ENCODE results near the gene EVA1C.
"Not testable (repeated sequence)": the region's sequence is repeated elsewhere in the genome, so short reads cannot be mapped to it uniquely, and the experiment has no call there.

EVA1C gene

DNA sequence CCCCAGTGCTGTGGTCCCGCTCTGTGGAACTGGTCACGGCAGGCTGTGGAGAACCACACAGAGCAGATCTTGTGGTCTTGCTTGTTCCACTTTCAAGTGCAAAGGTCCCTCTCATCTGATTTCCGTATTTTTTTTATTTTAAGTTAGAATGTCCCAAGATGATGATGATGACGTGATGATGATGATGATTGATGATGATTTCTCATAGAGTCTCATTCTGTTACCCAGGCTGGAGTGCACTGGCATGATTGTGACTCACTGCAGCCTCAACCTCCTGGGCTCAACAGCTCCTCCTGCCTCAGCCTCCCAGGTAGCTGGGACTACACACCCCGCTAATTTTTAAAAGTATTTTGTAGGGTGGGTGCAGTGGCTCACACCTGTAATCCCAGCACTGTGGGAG lies 12.2 kb downstream of the EVA1C start:
- no peaks in the 10 kb centered on the region for H3K9me3 ChIP-seq (ENCODE audit: control insufficient read depth, insufficient read depth, low read length)
- H3K27me3 ChIP-seq (ENCODE audit: control insufficient read depth, insufficient read depth, low read length) = no peaks in the 10 kb centered on the region
- no peak overlapping the region for H3K27ac ChIP-seq (ENCODE audit: low read length)
- no peak for DNase-seq (ENCODE audit: low read depth, low spot score)
- H3K4me3 ChIP-seq (ENCODE audit: low read length) = no peak overlapping the region
- no CpG with 5 or more reads among the region's 5 CpGs for WGBS (ENCODE audit: insufficient coverage, insufficient read length)
- H3K36me3 ChIP-seq (ENCODE audit: control insufficient read depth, insufficient read depth, low read length) = no peaks in the 10 kb centered on the region
- no peaks in the 10 kb centered on the region for H3K4me1 ChIP-seq (ENCODE audit: control insufficient read depth, insufficient read depth, low read length)

DNA sequence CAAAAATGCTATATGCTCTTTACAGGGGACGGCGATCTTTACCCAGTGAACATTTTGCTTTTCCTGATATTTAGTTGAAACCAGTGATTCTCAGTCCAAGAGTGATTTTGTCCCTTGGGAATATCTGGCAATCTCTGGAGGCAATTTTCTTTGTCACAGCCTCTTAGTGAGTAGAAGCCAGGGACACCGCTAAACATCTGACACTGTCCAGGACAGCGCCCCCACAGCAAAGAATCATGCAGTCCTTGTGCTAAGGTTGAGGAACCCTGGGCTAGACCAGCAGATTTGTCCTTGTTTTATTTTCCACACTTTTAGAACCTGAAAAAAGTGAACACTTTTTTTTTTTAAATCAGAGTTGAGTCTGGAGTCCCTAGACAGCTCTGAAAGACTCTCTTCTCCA lies 13.1 kb downstream of the EVA1C start:
- Histone ChIP-seq H3K4me3 (ENCODE audit: low read length) (no peak overlapping the region), H3K27me3 (ENCODE audit: control insufficient read depth, insufficient read depth, low read length) (no peaks in the 10 kb centered on the region), H3K36me3 (ENCODE audit: control insufficient read depth, insufficient read depth, low read length) (no peaks in the 10 kb centered on the region), H3K4me1 (ENCODE audit: control insufficient read depth, insufficient read depth, low read length) (no peaks in the 10 kb centered on the region), H3K27ac (ENCODE audit: low read length) (no peak overlapping the region), H3K9me3 (ENCODE audit: control insufficient read depth, insufficient read depth, low read length) (no peaks in the 10 kb centered on the region)
- no peak for DNase-seq (ENCODE audit: low read depth, low spot score)
- no CpG with 5 or more reads among the region's 4 CpGs for WGBS (ENCODE audit: insufficient coverage, insufficient read length)

DNA sequence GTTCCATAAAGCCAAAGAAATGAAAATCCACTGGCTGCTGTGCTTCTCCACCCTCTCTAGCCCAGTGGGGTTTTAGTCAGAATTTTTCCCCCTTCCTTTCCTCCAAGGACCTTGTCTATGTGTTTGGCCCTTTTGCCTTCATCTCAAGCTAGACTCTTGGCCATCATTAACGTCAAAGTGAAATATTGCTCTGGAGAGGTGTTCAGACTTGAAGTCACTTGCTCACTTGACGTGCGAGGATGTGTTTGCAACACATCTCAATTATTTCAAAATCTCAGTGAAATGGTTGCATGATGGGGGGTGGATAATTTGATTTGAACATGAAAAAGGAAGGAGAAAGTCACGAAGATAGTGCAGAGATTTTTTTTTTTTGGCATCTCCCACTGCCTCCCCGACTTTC lies 13.6 kb downstream of the EVA1C start:
- no CpG with 5 or more reads among the region's 5 CpGs for WGBS (ENCODE audit: insufficient coverage, insufficient read length)
- H3K36me3 ChIP-seq (ENCODE audit: control insufficient read depth, insufficient read depth, low read length) = no peaks in the 10 kb centered on the region
- no peaks in the 10 kb centered on the region for H3K4me1 ChIP-seq (ENCODE audit: control insufficient read depth, insufficient read depth, low read length)
- H3K27me3 ChIP-seq (ENCODE audit: control insufficient read depth, insufficient read depth, low read length) = no peaks in the 10 kb centered on the region
- no peak for DNase-seq (ENCODE audit: low read depth, low spot score)
- no peaks in the 10 kb centered on the region for H3K9me3 ChIP-seq (ENCODE audit: control insufficient read depth, insufficient read depth, low read length)
- no peak overlapping the region for H3K4me3 ChIP-seq (ENCODE audit: low read length)
- no peak overlapping the region for H3K27ac ChIP-seq (ENCODE audit: low read length)

DNA sequence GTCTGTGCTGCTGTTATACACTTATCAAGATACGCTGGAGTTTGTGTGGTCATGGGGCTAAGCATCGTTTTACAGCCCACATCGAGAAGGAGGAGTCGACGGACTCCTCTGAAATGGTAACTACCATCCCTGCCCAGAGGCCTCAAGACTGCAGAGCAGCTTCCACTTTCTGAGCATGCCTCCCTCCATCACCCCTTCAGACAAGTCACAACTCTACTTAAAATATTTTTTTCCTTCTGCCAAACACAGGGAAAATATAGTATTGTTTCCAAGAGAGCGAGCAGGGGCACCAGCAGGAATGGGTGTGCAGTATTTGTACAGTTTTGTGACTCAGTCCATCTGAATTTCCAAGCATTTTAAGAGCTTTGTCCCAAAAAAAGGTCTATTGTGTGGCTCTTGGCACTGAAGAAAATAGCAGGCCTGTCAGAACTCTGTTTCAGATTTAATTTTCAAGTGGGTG lies 14.1 kb downstream of the EVA1C start:
- H3K36me3 ChIP-seq (ENCODE audit: control insufficient read depth, insufficient read depth, low read length) = no peaks in the 10 kb centered on the region
- H3K27ac ChIP-seq (ENCODE audit: low read length) = no peak overlapping the region
- DNase-seq (ENCODE audit: low read depth, low spot score) = no peak
- no peaks in the 10 kb centered on the region for H3K27me3 ChIP-seq (ENCODE audit: control insufficient read depth, insufficient read depth, low read length)
- no CpG with 5 or more reads among the region's 6 CpGs for WGBS (ENCODE audit: insufficient coverage, insufficient read length)
- no peaks in the 10 kb centered on the region for H3K9me3 ChIP-seq (ENCODE audit: control insufficient read depth, insufficient read depth, low read length)
- H3K4me1 ChIP-seq (ENCODE audit: control insufficient read depth, insufficient read depth, low read length) = no peaks in the 10 kb centered on the region
- no peak overlapping the region for H3K4me3 ChIP-seq (ENCODE audit: low read length)

DNA sequence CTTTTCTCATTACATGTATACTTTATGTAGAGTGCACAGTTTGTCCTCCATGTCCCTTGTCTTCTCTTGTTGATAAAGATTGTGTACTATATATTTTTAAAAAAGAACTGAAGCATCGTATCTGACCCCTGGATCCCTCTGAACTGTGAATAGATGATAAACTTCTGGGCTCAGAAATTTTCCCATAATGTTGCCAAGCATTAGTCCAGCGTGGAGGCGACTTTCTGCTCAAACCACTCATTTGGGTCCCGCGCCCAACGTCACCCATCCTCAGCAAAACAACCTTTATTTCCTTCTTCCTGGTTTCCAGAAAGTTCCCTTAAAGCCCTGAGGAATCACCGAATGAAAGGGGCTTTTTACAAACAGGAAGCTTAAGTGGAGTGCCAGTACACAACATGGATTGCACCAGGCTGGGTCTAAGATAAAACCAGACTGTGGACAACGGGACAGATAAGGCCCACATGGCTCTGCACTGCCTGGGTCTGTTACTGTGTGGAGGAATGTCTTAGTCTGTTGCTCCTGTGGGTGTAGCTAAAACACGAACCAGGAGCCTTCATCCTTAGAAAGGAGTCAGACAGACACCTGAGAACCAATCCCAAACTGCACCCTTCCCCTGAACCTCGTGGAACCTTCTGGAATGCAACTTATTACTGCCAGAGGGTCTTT lies 15.6 kb downstream of the EVA1C start:
- no peaks in the 10 kb centered on the region for H3K27me3 ChIP-seq (ENCODE audit: control insufficient read depth, insufficient read depth, low read length)
- WGBS (ENCODE audit: insufficient coverage, insufficient read length) = no CpG with 5 or more reads among the region's 10 CpGs
- no peaks in the 10 kb centered on the region for H3K4me1 ChIP-seq (ENCODE audit: control insufficient read depth, insufficient read depth, low read length)
- no peak for DNase-seq (ENCODE audit: low read depth, low spot score)
- no peak overlapping the region for H3K27ac ChIP-seq (ENCODE audit: low read length)
- H3K4me3 ChIP-seq (ENCODE audit: low read length) = no peak overlapping the region
- H3K36me3 ChIP-seq (ENCODE audit: control insufficient read depth, insufficient read depth, low read length) = no peaks in the 10 kb centered on the region
- H3K9me3 ChIP-seq (ENCODE audit: control insufficient read depth, insufficient read depth, low read length) = no peaks in the 10 kb centered on the region

DNA sequence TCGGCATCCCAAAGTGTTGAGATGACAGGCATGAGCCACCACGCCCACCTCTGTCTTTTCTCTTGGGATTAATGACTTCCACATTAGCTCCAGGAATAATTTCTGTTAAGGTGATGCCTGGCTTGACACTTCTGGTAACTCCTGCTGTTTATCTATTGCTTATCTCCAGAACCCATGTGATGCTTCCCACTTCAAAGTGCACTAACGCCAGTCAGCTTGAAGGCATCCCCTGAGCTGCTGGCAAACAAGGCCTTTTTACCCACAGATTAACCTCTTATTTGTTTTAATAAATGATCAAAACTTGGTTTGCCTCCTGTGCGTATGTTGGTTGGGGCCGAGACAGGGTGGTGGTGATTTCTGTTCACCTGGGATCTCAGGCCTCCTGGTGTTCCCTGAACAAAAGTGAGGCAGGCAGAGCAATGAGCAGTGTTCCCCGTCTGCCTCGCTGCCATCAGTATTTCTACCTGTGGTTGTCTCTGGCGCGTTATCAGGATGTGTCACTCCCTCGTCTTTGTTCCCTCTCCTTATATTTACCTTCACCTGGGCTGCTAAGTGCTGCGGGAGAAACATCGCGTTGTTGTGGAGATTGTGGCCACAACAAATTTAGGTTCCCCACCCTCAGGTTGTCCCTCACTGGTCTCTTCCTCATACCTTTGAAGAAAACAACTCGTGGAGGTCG lies 20.6 kb downstream of the EVA1C start:
- H3K4me3 ChIP-seq (ENCODE audit: low read length); H3K27ac ChIP-seq (ENCODE audit: low read length); H3K27me3 ChIP-seq (ENCODE audit: control insufficient read depth, insufficient read depth, low read length); H3K9me3 ChIP-seq (ENCODE audit: control insufficient read depth, insufficient read depth, low read length); DNase-seq (ENCODE audit: low read depth, low spot score); H3K4me1 ChIP-seq (ENCODE audit: control insufficient read depth, insufficient read depth, low read length); H3K36me3 ChIP-seq (ENCODE audit: control insufficient read depth, insufficient read depth, low read length): not testable (repeated sequence)
- WGBS (ENCODE audit: insufficient coverage, insufficient read length) = no CpG with 5 or more reads among the region's 15 CpGs

DNA sequence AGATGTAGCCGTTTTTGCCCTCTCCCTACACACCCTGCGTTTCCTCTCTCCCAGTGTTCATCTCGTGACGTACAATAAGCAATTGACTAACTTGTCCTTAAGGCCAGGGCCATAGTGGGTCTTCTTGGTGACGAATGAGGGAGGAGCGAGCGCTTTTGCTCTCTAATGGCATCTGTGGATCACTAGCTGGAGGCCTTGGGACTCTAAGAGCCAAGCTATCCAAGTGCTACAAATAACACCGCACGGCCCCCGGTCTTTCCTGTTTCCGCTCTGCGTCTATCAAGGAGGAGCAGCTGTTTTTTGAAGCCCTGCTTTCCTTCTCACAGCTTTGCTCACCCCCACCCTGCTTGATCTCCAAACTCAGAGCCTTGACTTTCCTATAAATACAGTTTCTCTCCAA lies 25.2 kb downstream of the EVA1C start:
- no peaks in the 10 kb centered on the region for H3K27me3 ChIP-seq (ENCODE audit: control insufficient read depth, insufficient read depth, low read length)
- no peak for DNase-seq (ENCODE audit: low read depth, low spot score)
- no peaks in the 10 kb centered on the region for H3K36me3 ChIP-seq (ENCODE audit: control insufficient read depth, insufficient read depth, low read length)
- whole genome bisulfite sequencing (ENCODE audit: insufficient coverage, insufficient read length) = no CpG with 5 or more reads among the region's 12 CpGs
- H3K9me3 ChIP-seq (ENCODE audit: control insufficient read depth, insufficient read depth, low read length) = no peaks in the 10 kb centered on the region
- no peak overlapping the region for H3K4me3 ChIP-seq (ENCODE audit: low read length)
- no peak overlapping the region for H3K27ac ChIP-seq (ENCODE audit: low read length)
- no peaks in the 10 kb centered on the region for H3K4me1 ChIP-seq (ENCODE audit: control insufficient read depth, insufficient read depth, low read length)

DNA sequence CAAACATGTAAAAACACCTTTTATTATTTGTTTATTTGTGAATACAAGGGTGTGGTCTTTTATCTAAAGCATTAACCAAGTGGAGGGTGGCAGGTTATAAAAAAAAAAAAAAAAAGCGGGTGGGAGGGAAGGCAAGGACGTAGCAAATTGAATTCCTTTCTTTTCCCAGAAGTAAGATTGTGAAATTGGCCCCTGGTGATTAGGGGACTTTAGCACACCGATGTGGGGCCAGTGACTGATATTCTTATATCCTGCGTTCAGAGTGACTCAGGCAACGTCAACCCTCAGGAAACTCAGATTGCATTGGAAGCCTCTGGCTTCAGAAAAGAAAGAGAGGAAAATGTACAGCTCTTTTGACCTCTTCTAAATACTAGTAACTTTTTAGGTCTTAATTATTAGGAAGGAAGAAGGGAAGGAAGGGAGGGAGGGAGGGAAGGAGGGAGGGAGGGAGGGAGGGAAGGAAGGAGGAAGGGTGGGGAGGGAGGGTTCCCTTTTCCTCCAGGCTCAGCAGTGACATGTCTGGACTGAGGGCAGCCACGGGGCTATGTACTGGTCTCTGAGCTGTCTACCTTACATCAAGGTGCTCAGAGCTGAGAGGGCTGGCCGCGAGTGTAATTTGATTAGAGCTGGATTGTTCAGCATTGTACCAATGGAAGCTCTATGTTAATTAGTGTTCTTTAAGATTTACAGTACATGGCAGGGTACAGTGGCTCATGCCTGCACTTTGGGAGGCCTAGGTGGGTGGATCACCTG lies 30.2 kb downstream of the EVA1C start:
- no peak overlapping the region for H3K27ac ChIP-seq (ENCODE audit: low read length)
- no peaks in the 10 kb centered on the region for H3K36me3 ChIP-seq (ENCODE audit: control insufficient read depth, insufficient read depth, low read length)

DNA sequence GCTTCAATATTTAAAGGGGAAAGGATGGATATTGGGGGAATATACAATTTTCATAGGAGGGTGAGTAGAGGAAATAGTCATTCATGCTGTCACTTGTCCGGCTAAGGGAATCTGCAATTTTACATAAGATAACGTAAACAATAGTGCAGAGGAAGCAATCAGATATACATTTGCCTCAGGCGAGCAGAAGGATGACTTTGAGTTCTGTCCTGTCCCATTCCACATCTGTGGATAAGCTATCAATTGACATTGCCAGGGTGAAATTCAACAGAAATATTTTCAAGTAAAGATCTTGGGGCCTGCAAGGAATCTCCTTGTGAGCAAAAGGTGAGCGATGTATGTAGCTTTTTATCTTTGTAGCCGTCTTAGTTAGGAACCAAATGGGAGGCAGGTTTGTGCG lies 32.6 kb downstream of the EVA1C start:
- no peaks in the 10 kb centered on the region for H3K27me3 ChIP-seq (ENCODE audit: control insufficient read depth, insufficient read depth, low read length)
- no peaks in the 10 kb centered on the region for H3K4me1 ChIP-seq (ENCODE audit: control insufficient read depth, insufficient read depth, low read length)
- DNase-seq (ENCODE audit: low read depth, low spot score) = no peak
- no peaks in the 10 kb centered on the region for H3K9me3 ChIP-seq (ENCODE audit: control insufficient read depth, insufficient read depth, low read length)
- H3K36me3 ChIP-seq (ENCODE audit: control insufficient read depth, insufficient read depth, low read length) = no peaks in the 10 kb centered on the region
- no peak overlapping the region for H3K4me3 ChIP-seq (ENCODE audit: low read length)
- WGBS (ENCODE audit: insufficient coverage, insufficient read length) = no CpG with 5 or more reads among the region's 6 CpGs
- no peak overlapping the region for H3K27ac ChIP-seq (ENCODE audit: low read length)

More for the DNA sequence above, 30.2 kb downstream of the EVA1C start:
- H3K4me3 ChIP-seq (ENCODE audit: low read length) = no peak overlapping the region
- H3K9me3 ChIP-seq (ENCODE audit: control insufficient read depth, insufficient read depth, low read length) = no peaks in the 10 kb centered on the region
- no peak for DNase-seq (ENCODE audit: low read depth, low spot score)
- no peaks in the 10 kb centered on the region for H3K4me1 ChIP-seq (ENCODE audit: control insufficient read depth, insufficient read depth, low read length)
- WGBS (ENCODE audit: insufficient coverage, insufficient read length) = no CpG with 5 or more reads among the region's 8 CpGs
- no peaks in the 10 kb centered on the region for H3K27me3 ChIP-seq (ENCODE audit: control insufficient read depth, insufficient read depth, low read length)

DNA sequence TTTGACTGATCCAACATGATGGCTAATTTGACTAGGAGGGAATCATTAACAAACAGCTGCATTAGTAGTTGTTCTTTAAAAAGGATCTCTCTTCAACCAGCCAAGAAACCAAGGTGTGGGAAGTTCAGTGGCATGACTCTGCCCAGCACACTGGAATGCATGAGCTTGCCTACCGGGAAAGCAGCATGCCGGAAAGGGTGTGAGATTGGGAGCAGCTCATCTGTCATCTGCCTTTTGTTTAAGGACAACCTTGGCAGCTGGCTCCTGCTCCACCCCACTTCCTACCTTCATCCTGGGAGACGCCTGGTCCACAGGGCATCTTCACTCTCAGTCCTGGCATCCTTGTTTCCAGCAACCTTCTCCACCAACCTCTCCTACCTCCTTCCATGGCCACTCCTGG lies 33.9 kb downstream of the EVA1C start:
- H3K36me3 ChIP-seq (ENCODE audit: control insufficient read depth, insufficient read depth, low read length); H3K27me3 ChIP-seq (ENCODE audit: control insufficient read depth, insufficient read depth, low read length); H3K4me1 ChIP-seq (ENCODE audit: control insufficient read depth, insufficient read depth, low read length); H3K27ac ChIP-seq (ENCODE audit: low read length); H3K9me3 ChIP-seq (ENCODE audit: control insufficient read depth, insufficient read depth, low read length); DNase-seq (ENCODE audit: low read depth, low spot score); H3K4me3 ChIP-seq (ENCODE audit: low read length): not testable (repeated sequence)
- WGBS (ENCODE audit: insufficient coverage, insufficient read length) = no CpG with 5 or more reads among the region's 3 CpGs
